H9 (cell line): ENCODE data around the gene HMGCLL1. TPM values are rescaled to one million over a fixed set of nuclear protein-coding genes. Genes with fewer than 3 reads are reported as not detected.

Source experiments
- DNase-seq: peaks from one replicate; pipeline ENCODE4 v3.0.0-alpha.2; 2017
- H2AFZ ChIP-seq: one replicate; pipeline ENCODE4 v1.6.1; 2013; ENCODE audit warnings: mild to moderate bottlenecking, low read length, control low read depth, moderate library complexity
- H2AK5ac ChIP-seq: 2 replicates; pipeline ENCODE4 v1.6.1; 2013; ENCODE audit warnings: low read length, control low read depth, mixed read lengths; ENCODE audit not compliant: insufficient read length
- H2BK120ac ChIP-seq: one replicate; pipeline ENCODE4 v1.6.1; 2013; ENCODE audit warnings: low read depth, mild to moderate bottlenecking, low read length, control low read depth, inconsistent platforms; ENCODE audit not compliant: poor library complexity, severe bottlenecking
- H2BK12ac ChIP-seq: 2 replicates; pipeline ENCODE4 v1.6.1; 2013; ENCODE audit warnings: low read length, control low read depth, mixed read lengths, low read depth; ENCODE audit not compliant: insufficient read length
- H2BK15ac ChIP-seq: 2 replicates; pipeline ENCODE4 v1.6.1; 2013; ENCODE audit warnings: low read depth, low read length, control low read depth
- H2BK20ac ChIP-seq: one replicate; pipeline ENCODE4 v1.6.1; 2013; ENCODE audit warnings: low read depth, mild to moderate bottlenecking, low read length, control low read depth, inconsistent platforms; ENCODE audit not compliant: poor library complexity, severe bottlenecking
- H2BK5ac ChIP-seq: 2 replicates; pipeline ENCODE4 v1.6.1; 2013; ENCODE audit warnings: low read length, control low read depth, mixed read lengths; ENCODE audit not compliant: insufficient read length
- H3K14ac ChIP-seq: 2 replicates; pipeline ENCODE4 v1.6.1; 2013; ENCODE audit warnings: low read length, control low read depth; ENCODE audit not compliant: insufficient read depth
- H3K18ac ChIP-seq: 2 replicates; pipeline ENCODE4 v1.6.1; 2013; ENCODE audit warnings: low read depth, mild to moderate bottlenecking, mixed read lengths, low read length, control low read depth; ENCODE audit not compliant: insufficient read length
- H3K23ac ChIP-seq: 2 replicates; pipeline ENCODE4 v1.6.1; 2013; ENCODE audit warnings: low read length, control low read depth, mixed read lengths, low read depth; ENCODE audit not compliant: insufficient read length
- H3K23me2 ChIP-seq: 2 replicates; pipeline ENCODE4 v1.6.1; 2013; ENCODE audit warnings: low read depth, mild to moderate bottlenecking, mixed read lengths, low read length, control low read depth; ENCODE audit not compliant: insufficient read length, poor library complexity, severe bottlenecking
- H3K27ac ChIP-seq: 2 replicates; pipeline ENCODE4 v1.5.1; 2013; ENCODE audit warnings: low read length, control low read depth, mixed read lengths, low read depth; ENCODE audit not compliant: insufficient read length
- H3K27me3 ChIP-seq: 2 replicates; pipeline ENCODE4 v1.6.1; 2013; ENCODE audit warnings: low read length, control low read depth, inconsistent platforms; ENCODE audit not compliant: insufficient read depth
- H3K4ac ChIP-seq: 2 replicates; pipeline ENCODE4 v1.6.1; 2013; ENCODE audit warnings: low read depth, mild to moderate bottlenecking, control low read depth, inconsistent platforms, low read length, moderate library complexity
- H3K4me1 ChIP-seq: 2 replicates; pipeline ENCODE4 v1.6.1; 2013; ENCODE audit warnings: low read length, control low read depth, inconsistent platforms; ENCODE audit not compliant: insufficient read depth
- H3K4me2 ChIP-seq: 2 replicates; pipeline ENCODE4 v1.6.1; 2013; ENCODE audit warnings: low read length, control low read depth, mixed read lengths; ENCODE audit not compliant: insufficient read length, insufficient read depth
- H3K56ac ChIP-seq: 2 replicates; pipeline ENCODE4 v1.6.1; 2013; ENCODE audit warnings: low read depth, mild to moderate bottlenecking, mixed read lengths, low read length, control low read depth; ENCODE audit not compliant: insufficient read length
- H3K79me1 ChIP-seq: 2 replicates; pipeline ENCODE4 v1.6.1; 2013; ENCODE audit warnings: low read depth, mild to moderate bottlenecking, moderate library complexity, low read length, control low read depth, inconsistent platforms; ENCODE audit not compliant: insufficient read depth, poor library complexity, severe bottlenecking
- H3K79me2 ChIP-seq: 2 replicates; pipeline ENCODE4 v1.6.1; 2013; ENCODE audit warnings: low read length, control low read depth, inconsistent platforms; ENCODE audit not compliant: insufficient read depth
- H3K9ac ChIP-seq: 2 replicates; pipeline ENCODE4 v1.6.1; 2013; ENCODE audit warnings: low read length, control low read depth, mixed read lengths; ENCODE audit not compliant: insufficient read length; ENCODE audit errors: extremely low read depth
- H3K9me3 ChIP-seq: one replicate; pipeline ENCODE4 v1.6.1; 2013; ENCODE audit warnings: low read depth, low read length, inconsistent platforms; ENCODE audit not compliant: control insufficient read depth
- H3T11ph ChIP-seq: one replicate; pipeline ENCODE4 v1.6.1; 2013; ENCODE audit warnings: mild to moderate bottlenecking, low read length, control low read depth, inconsistent platforms
- H4K20me1 ChIP-seq: one replicate; pipeline ENCODE4 v1.6.1; 2013; ENCODE audit not compliant: control insufficient read depth, insufficient read length, insufficient read depth
- H4K5ac ChIP-seq: 2 replicates; pipeline ENCODE4 v1.6.1; 2013; ENCODE audit warnings: low read depth, mild to moderate bottlenecking, mixed read lengths, low read length, control low read depth; ENCODE audit not compliant: insufficient read length
- H4K8ac ChIP-seq: replicated peaks from 2 replicates; pipeline ENCODE4 v1.6.1; 2013; ENCODE audit warnings: low read length, control low read depth, mixed read lengths, low read depth; ENCODE audit not compliant: insufficient read length
- H4K91ac ChIP-seq: 2 replicates; pipeline ENCODE4 v1.6.1; 2013; ENCODE audit warnings: low read depth, mild to moderate bottlenecking, moderate library complexity, mixed read lengths, low read length, control low read depth; ENCODE audit not compliant: insufficient read length
- H3K27ac Mint-ChIP-seq, 3 experiments: 2 replicates in 2 of 3; 3 replicates in 1 of 3; pipeline ENCODE4 v1.8.0; 2020 to 2021; ENCODE audit warnings: mixed read lengths in 3 of 3, mild to moderate bottlenecking in 1 of 3, moderate library complexity in 1 of 3
- H3K27me3 Mint-ChIP-seq: 2 replicates; pipeline ENCODE4 v1.8.0; 2021; ENCODE audit warnings: low read depth, mild to moderate bottlenecking, moderate library complexity, mixed read lengths
- H3K36me3 Mint-ChIP-seq, 3 experiments: 2 replicates in 2 of 3; 3 replicates in 1 of 3; pipeline ENCODE4 v1.8.0; 2020 to 2021; ENCODE audit warnings: low read depth in 3 of 3, mixed read lengths in 3 of 3; ENCODE audit not compliant: insufficient read depth in 1 of 3
- H3K4me1 Mint-ChIP-seq, 2 experiments: 2 replicates each; pipeline ENCODE4 v1.8.0; 2020; ENCODE audit warnings: mixed read lengths in 2 of 2
- H3K4me3 Mint-ChIP-seq, 2 experiments: 2 replicates in 1 of 2; 3 replicates in 1 of 2; pipeline ENCODE4 v1.8.0; 2020 to 2021; ENCODE audit warnings: mild to moderate bottlenecking in 2 of 2, mixed read lengths in 2 of 2, moderate library complexity in 1 of 2
- H3K9me3 Mint-ChIP-seq, 2 experiments: 2 replicates in 1 of 2; 3 replicates in 1 of 2; pipeline ENCODE4 v1.8.0; 2020; ENCODE audit warnings: mild to moderate bottlenecking in 2 of 2, mixed read lengths in 2 of 2, moderate library complexity in 1 of 2
- CTCF ChIP-seq: fragments of 200-600 bp; sonication (generic); conservative IDR thresholded peaks from 3 replicates; pipeline ENCODE4 v1.8.0; 2021; ENCODE audit warnings: antibody characterized with exemption, mild to moderate bottlenecking
- WGBS: extraction: QIAGEN DNeasy Blood & Tissue Kit; methylation state at CpG from one replicate; pipeline ENCODE4 v1.1.7; 2013; ENCODE audit warnings: missing lambda C conversion rate, low lambda C conversion rate, mixed read lengths; ENCODE audit not compliant: insufficient read length; ENCODE audit errors: extremely low coverage; 5-methylcytosine and 5-hydroxymethylcytosine counted together
- total RNA-seq: library from RNA; stranded (reverse); gene quantifications from 2 replicates; pipeline ENCODE4 v1.2.1, GENCODE V29; 2021

HMGCLL1 gene
- total RNA-seq, 1 experiment from 2014 or later = 0.24 TPM

- Mint-ChIP-seq H3K9me3 (no peaks in the 10 kb centered on the region), H3K4me1 (no peaks in the 10 kb centered on the region), H3K4me3 (no peak overlapping the region), H3K27me3 (no peaks in the 10 kb centered on the region), H3K27ac (no peak overlapping the region), H3K36me3 (no peaks in the 10 kb centered on the region)
- Histone ChIP-seq H4K91ac (no peak overlapping the region), H2BK5ac (no peak overlapping the region), H3T11ph (no peak overlapping the region), H3K9me3 (no peaks in the 10 kb centered on the region), H3K4ac (no peak overlapping the region), H4K5ac (no peak overlapping the region), H2AK5ac (no peak overlapping the region), H3K23ac (no peak overlapping the region), H3K79me1 (no peaks in the 10 kb centered on the region), H3K9ac (no peak overlapping the region), H3K4me1 (no peaks in the 10 kb centered on the region), H3K18ac (no peak overlapping the region), H2BK12ac (no peak overlapping the region), H3K27ac (no peak overlapping the region), H3K56ac (no peak overlapping the region), H2AFZ (no peak overlapping the region), H2BK15ac (no peak overlapping the region), H4K20me1 (no peaks in the 10 kb centered on the region), H3K23me2 (no peaks in the 10 kb centered on the region), H2BK120ac (no peak overlapping the region), H4K8ac (no peak overlapping the region), H3K27me3 (no peaks in the 10 kb centered on the region), H3K14ac (no peak overlapping the region), H3K4me2 (no peak overlapping the region), H3K79me2 (no peaks in the 10 kb centered on the region), H2BK20ac (no peak overlapping the region)
- WGBS = no CpG with 5 or more reads among the region's 3 CpGs
- TF ChIP-seq CTCF = peak; percentile 52
- peak; percentile 32 for DNase-seq
Measured at GRCh38 chr6:55449225-55449624, 129.8 kb downstream of the HMGCLL1 start.
